ENCODE results near the gene GPR22.

GPR22 gene

GRCh38 chr7:107479303-107479702 is 9.4 kb downstream of the GPR22 start:
- DNase-seq (ENCODE audit: low spot score), result no peak

GRCh38 chr7:107480932-107481331 is 11.1 kb downstream of the GPR22 start:
- no peak for DNase-seq (ENCODE audit: low spot score)

GRCh38 chr7:107482571-107482970 is 12.7 kb downstream of the GPR22 start:
- DNase-seq (ENCODE audit: low spot score), result no peak

GRCh38 chr7:107486041-107486440 is 16.2 kb downstream of the GPR22 start:
- DNase-seq (ENCODE audit: low spot score), result no peak

GRCh38 chr7:107492875-107493274 is 23.0 kb downstream of the GPR22 start:
- DNase-seq (ENCODE audit: low spot score), result no peak

- no peak for DNase-seq (ENCODE audit: low spot score)
Observed at GRCh38 chr7:107494315-107494751, 24.5 kb downstream of the GPR22 start.

- DNase-seq (ENCODE audit: low spot score), result no peak
Observed at GRCh38 chr7:107494884-107495283, 25.0 kb downstream of the GPR22 start.

- no peak for DNase-seq (ENCODE audit: low spot score)
Observed at GRCh38 chr7:107495516-107495915, 25.7 kb downstream of the GPR22 start.

GRCh38 chr7:107499731-107500130 is 29.9 kb downstream of the GPR22 start:
- no peak for DNase-seq (ENCODE audit: low spot score)

- peak; percentile 58 for DNase-seq (ENCODE audit: low spot score)
Observed at GRCh38 chr7:107501593-107501992, 31.7 kb downstream of the GPR22 start.

- no peak for DNase-seq (ENCODE audit: low spot score)
Observed at GRCh38 chr7:107502154-107502553, 32.3 kb downstream of the GPR22 start.

GRCh38 chr7:107502797-107503196 is 32.9 kb downstream of the GPR22 start:
- DNase-seq (ENCODE audit: low spot score), result no peak

- no peak for DNase-seq (ENCODE audit: low spot score)
Observed at GRCh38 chr7:107503687-107504086, 33.8 kb downstream of the GPR22 start.

GRCh38 chr7:107505362-107505761 is 35.5 kb downstream of the GPR22 start:
- no peak for DNase-seq (ENCODE audit: low spot score)

- DNase-seq (ENCODE audit: low spot score), result no peak
Observed at GRCh38 chr7:107505997-107506673, 36.3 kb downstream of the GPR22 start.

- DNase-seq (ENCODE audit: low spot score), result no peak
Observed at GRCh38 chr7:107506674-107507339, 37.0 kb downstream of the GPR22 start.
